Hematopoietic multipotent progenitor cell treated with erythropoietin and hydrocortisone succinate and interleukin-3 and kit ligand, for 8 days (in vitro differentiated cells): ENCODE measurements around the gene CDHR3.
A peak's percentile ranks its signal among the peaks of the same experiment; 100 is the strongest.

Experiments used
- DNase-seq: peaks from one replicate; pipeline ENCODE4 v3.0.0-alpha.2; 2015

The CDHR3 gene

DNA sequence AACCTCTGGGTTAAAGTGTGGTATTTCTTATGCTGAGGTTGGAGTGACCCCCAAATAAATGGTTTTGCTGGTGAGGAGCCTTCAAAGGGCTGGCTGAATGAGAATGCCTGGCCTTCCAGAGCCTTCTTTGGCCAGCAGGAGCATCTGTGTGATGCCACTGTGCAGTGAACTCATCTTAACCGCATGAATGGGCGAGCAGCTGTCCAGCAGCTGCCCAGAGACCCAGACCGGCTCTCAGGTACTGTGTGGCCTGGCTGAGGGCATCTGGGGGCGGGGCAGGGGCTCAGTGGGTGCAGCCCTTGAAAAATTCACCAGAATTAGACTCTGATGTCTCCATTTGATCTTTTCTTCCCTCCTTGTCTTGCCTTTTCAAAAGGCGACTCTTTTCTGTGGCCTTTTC, 90.0 kb downstream of the CDHR3 start:
- DNase-seq = no peak

DNA sequence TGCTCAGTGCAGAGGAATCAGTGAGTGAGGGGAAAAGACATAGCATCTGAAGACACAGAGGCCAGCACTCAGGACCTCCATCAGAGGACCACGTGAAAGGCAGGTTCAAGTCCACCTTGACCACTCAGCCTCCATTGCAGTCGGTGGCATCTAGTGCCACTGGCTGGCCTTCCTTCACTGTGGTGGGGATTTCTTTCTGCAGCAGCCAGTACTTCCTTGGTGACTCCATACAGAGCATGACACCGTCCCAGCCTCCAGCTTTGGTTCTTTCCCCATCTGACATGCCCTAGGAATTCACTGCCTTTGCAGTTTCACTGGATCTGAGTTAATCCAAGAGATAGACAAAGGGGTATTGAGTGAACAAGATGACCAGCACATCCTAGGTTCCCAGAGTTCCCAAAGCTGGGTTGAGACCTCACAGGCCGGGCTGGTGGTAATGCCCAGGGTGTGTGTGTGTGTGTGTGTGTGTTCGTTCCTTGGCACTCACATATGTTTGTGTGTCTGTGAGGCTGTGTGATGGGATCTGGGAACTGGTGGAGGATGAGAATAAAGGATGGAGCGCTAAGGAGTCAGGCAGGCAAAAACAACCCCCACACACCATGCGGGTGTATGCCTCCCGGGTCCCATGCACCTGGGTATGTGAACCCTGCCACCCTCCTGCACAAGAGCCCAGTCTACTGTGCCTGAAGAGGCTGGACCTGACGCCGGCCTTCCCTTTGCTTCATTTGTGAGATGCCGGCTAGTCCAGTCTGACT, 91.3 kb downstream of the CDHR3 start:
- DNase-seq = no peak

DNA sequence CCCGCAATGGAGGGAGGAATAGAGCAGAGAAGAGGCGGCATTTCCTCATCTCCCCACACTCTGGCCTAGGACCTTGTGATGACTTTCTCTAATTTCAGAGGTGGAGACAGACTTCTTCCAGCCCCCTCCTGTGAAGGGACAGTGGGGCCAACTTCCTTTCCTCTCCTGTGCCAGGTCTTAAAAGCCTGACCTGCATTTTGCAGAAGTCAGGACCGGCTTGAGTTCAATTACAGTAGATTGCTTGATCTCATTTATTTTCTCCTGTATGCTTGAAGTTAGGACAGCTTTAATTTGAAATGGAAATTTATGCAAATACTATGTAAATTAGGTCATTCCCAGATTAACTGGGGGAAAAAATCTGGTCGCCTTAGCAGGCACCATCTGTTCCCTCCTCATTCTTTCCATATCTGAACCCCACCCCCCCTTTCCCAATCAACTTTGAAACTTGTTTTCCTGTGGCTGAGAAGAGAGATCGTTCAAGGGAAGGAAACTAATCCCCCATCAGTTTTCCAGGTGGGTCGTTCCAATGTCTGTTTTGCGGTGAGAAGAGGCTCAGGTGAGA, 92.0 kb downstream of the CDHR3 start:
- no peak for DNase-seq

DNA sequence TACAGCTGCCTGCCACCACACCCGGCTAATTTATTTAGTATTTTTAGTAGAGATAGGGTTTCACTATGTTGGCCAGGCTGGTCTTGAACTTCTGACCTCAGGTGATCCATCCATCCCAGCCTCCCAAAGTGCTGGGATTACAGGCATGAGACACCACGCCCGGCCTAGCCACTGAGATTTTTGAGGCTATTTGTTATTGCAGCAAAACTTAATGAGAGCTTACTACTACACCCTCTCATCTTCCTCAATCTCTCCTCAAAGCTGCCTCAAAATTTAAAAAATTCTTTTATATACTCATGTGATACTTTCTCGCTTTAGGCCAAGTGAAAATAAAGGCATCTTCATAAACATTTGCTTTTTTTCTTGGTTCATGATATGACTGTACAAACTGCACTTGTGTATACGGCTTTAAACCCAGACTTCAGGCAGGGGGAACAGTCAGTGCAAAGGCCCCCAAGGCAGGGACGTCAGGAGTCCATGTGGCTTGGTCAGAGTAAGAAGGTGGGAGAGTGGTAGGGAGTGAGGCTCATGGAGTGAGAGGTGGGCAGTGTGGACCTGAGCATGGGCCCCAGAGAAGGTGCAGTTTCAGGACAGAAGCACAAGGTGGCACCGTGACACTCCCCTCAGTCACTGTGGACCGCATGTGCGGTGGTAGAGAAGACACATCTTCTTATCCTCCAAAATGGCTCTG, 93.6 kb downstream of the CDHR3 start:
- DNase-seq = peak; percentile 69

DNA sequence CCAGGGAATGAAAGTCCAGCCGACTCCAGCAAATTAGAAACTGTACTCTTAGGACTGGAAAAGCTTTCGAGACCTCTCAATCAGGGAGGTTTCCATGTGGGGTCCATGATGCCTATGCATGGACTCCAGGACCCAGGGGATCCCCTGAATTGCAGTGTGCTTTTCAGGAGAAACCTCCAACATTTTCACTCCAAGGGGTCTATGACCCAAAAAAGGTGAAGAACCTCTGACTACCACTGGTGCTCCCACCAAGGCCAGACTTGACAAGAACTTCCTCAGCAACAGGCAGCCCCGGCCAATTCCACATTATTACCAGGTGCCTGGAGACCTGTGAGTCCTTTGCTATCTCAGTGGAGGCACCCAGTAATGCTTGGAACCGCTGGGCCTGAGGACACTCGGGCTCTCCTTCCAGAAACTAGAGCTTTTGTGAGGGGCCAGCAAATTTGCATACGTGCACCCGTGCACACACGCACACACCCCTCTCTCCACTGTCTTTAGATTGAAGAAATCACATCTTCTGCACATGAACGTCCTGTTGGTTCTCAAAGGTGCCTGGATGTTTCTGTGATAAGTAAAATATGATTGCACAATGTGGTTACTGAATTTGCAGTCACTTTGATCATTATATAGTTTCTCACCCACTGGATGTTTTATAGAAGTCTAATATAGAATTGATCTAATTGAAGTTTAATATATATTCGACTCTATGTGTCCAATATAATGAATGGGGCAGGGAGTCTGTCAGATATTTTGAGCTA, 94.3 kb downstream of the CDHR3 start:
- no peak for DNase-seq

DNA sequence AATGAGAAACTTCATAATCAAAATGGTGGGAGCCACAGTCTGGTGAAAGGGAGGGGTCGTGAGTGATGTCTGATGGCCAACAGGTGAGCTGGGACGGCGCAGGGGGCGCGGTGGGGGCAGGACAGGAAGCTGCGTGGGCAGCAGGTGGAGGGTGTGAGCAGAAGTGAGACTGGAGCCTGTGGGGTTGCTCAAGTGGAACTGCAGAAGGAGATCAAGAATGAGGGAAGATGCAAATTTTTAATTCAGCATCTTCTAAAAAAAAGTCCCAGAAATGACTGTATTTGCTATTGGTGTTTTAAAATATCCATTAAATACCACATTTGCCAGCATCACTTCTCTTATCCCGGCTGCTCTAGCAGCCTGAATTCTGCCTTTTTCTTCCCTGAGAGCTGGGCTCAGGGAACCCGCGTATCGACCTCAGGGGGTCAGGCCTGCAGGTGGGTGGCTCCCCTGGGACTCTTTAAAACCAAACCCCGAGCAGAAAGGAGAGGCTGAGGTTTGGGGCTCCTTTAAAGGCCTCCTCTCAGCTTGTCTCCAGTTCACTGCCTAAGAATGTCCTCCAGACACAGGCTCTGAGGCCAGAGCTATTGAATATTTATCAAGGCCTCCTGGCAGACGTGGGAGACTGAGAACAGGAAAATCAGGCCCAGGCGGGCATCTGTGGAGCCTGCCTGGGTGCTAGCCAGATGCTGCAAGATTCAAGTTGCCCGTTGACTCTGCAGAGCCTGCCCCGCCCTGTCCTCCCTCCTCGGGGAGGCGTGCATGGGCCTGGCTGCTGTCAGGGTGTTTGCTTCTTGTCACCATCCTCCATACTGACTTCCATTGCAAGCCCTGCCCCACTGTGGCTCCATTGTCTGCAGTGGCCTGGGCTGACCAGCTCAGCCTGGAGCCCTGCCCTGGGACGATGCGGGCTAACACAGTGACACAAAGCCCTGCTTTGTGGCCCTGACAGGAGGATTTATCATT, 95.2 kb downstream of the CDHR3 start:
- peak; percentile 10 for DNase-seq

DNA sequence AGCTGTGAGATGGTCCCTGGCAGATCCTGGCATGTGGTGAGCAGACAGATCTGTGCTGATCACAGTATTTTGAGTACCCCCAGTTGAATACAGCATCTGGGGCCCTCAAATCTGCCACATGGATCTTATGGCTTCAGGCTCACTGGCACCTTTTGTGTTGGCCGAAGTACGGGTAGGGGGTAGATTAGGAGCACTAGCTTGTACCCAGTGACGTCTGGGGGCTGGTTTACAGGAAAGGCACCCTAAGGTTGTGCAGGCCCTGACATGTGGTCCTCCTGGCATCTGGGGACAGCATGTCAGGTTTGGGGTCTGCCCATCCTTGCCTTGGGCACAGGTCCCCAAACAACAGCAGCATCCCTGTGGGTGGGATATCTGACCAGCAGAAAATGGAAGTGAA, 95.9 kb downstream of the CDHR3 start:
- DNase-seq = no peak

DNA sequence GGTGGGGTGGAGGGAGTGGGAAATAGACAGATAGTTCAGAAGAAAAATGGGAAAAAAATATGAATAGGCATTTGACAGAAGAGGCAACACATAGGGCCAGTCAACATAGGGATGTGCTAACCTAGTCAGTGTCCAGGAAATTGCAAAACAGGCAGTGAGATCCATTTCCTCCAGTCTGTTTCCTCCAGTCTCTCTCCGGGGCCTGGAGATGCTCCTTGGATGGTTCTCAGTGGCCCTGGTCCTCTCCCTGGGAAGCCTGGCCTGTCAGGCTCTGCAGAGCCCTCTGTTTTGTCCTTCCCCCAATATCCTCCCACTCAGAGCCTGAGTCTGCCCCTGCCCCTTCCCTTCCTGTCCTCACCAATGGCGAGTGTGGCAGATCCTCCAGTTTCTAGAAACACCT, 96.5 kb downstream of the CDHR3 start:
- DNase-seq = no peak

DNA sequence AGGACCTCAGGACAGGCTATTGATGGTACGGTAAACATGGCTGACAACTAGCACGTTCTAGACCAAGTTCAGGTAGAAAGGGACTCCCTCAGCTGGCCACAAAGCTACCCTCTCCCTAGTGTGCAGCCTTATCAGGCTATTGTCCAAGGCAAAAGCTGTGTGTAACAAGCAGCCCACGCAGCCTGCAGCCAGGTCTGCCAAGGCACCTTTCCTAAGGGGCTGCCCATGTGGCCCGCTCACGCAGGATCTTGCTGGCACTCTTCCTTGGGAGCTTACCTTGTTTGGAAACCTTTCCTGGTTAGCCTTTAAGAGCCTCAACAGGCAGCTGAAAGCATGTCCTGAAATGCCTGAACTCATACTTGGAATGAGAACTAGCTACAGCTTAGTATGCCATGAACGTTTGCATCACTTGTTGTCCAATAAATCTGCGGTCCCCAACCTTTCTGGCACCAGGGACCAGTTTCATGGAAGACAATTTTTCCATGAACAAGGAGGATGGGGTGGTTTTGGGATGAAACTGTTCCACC, 97.4 kb downstream of the CDHR3 start:
- no peak for DNase-seq

DNA sequence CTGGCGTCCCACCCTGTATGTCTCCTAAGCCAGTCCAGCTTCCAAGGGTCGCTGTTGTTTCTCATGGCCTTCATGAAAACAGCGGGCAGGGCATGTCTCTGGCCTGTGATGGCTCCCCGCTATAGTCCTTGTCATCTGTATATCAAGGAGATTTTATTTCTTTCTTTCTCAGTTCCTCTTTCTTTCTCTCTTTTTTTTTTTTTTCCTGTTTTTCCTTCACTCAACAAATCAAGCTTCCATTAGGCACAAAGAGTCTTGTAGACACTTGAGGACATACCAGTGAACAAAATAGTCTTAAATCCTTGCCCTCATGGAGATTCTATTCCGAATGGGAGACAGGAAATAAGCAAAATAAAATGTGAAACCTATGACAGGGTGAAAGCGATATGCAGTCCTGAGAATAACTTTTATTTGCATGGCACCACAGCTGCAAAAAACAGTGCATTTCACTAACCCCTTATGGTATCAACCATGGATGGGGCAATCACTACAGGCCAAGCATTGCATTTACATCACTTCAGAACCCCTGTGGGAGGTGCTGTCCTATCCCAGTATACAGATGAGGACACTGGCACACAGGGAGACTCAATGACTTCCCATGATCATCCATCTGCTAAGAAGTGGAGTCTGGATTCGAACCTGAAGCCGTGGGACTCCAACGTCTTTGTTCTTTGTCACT, 98.4 kb downstream of the CDHR3 start:
- no peak for DNase-seq

DNA sequence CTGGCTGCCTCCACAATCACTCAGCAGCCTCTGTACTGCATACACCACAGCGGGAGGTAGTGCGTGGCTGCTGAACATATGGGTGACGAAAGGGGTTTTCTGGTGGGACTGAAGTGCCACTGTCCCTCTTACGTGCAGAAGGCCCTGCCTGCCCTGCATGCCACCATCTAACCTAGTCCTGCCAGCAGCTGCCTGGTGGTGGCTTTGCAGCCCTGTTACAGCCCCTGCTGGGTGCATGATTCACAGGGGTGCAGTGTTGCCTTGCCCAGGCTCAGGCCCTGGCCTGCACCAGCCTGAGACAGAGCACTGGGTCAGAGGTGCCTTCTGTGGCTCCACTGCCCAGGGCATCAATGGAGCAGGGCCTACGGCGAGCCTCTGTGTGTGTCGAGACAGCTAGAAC, 98.9 kb downstream of the CDHR3 start:
- no peak for DNase-seq

DNA sequence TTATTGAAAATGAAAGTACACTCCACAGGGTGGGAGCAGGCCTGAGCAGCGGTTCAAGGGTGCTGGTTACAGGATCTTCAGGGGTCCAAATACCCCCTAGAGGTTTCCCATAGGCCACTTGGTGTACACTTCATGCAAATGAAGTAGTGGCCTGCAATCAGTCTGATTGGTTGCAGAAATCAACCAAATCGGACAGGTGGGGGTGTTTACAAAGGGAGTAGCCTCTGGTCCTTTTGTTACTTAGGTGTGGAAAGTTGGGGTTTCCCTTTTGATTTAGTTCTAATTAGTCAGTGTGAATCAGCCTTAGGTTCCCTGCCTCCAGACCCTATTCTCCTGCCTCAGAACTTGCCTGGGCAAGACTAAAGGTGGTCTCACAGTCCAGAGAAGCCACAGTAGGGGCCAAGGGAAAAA, 99.5 kb downstream of the CDHR3 start:
- DNase-seq = no peak

DNA sequence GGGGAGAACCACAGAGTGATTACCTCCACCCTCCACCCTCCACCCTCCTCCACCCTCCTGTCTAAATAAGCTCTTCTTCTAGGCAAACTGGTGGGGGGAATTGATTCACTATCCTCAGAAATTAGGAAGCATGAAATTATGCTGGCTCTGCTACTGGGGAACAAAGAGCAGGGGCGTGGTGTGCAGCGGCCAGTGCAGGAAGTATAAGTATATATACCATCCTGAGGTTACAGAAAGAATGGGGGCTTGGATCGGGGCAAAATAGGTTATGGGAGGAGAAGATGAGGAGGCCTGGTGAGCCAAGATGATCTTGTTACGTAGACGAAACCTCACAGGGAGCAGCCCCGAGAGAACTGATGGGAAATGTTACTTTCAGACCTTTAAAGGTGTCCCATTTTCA, 100.0 kb downstream of the CDHR3 start:
- DNase-seq = no peak

DNA sequence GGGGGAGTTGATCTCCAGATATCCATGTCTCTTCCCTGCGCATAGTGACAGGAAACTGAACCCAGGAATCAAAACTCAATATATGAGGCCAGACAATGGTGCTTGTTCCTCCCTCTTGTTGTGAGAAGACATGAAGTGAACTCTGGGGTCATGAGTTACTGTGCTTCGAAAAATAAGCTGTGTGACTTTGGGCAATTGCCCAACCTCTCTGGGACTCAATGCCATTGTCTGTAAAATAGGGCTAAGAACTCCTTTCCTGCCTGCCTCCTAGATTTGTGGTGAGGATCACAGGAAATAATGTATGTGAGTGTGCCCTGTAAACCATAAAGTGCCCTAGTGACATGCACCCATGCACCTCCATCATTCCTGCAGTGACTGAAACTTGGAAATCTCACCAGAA, 100.6 kb downstream of the CDHR3 start:
- DNase-seq = no peak

DNA sequence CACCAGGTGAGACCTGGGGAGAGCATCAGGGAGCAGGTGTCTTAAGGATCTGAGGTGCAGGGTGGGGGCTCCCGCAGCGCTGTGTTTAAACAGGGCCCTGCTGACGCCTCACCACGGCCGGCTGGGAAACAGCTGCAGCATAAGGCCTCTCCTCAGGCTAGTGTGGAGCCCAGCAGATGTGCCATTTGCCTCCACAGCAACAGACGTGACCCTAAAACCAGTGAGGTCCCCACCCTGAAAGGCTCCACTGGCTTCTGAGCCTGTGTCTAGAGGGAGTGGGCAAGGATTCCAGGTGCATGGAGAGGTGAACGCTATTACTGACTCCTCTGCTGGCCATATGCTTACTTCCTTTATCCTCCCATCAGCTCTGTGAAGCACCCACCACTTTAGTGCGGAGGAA, 101.3 kb downstream of the CDHR3 start:
- DNase-seq = no peak

DNA sequence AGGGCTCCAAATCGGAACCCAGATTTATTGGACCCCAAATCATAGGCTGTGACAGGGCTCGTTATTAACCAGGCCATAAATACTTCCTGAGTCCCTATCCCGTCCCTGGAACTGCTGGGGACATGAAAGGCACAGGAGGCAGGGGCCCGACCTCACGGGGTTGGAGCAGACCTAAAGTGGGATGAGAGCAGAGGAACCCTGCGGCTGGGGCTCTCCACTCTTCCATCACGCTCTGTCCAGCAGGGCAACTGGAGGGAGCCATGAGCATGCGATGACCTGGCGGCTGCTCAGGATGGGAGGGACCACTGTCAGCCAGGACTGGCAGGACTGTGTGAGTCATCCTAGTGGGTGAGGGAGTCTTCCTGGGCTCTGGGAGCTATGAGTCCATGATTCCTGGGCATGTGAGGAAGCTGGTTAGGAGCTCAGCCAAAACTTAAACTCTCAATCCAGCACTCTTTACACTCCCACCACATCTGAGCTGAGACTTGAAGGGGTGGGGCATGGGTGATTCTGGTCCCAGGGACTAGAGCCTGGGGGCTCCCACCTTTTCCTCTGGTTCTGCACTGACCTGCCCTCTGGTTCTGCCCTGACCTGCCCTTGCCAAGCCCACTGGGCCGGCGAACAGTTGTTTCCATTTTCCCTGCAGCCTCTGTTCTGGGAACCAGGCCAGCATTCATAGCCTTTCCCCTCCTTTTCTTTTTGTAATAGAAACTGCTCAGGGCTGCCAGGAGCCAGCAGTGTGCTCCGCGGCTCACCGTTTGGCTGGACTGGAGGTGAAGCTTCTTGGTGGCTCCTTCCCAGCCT, 101.9 kb downstream of the CDHR3 start:
- no peak for DNase-seq

DNA sequence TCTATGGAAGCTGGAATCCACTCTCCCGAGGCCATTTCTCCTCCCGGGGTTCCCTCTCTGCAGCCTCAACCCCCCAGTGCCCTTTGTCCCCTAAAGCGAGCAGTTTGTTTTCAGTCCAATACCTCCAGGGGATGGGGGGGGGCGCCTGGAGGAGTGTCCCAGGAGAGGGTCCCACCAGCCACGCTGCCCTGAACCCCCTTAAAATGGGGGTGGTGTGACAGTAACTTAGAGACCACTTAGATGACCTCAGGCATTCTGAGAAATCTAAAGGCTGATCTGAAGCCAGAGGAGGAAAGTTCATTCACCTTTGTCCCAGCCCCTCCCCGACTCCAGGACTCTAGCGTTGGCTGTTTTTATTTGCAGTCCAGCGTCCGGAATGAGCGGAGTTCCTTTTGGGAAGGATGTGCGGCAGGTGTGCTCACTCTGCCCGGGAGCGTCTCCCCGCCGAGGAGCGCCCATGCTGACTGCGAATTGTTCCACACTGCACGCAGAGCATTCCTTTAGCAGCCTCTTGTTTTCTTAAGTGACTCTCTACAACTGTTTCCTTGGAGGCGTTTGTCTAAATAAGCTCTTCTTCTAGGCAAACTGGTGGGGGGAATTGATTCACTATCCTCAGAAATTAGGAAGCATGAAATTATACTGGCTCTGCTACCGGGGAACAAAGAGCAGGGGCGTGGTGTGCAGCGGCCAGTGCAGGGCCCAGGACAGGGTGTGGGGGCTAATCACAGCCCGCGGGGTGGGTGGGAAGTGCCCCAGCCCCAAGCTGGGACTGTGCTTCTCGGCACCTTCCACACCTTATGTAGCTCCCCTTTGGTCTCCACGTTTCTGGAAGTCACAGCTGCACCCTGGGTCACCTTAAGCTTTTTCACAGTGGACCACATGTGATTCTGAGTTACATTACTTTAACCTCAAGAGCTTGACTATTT, 102.8 kb downstream of the CDHR3 start:
- DNase-seq = no peak

DNA sequence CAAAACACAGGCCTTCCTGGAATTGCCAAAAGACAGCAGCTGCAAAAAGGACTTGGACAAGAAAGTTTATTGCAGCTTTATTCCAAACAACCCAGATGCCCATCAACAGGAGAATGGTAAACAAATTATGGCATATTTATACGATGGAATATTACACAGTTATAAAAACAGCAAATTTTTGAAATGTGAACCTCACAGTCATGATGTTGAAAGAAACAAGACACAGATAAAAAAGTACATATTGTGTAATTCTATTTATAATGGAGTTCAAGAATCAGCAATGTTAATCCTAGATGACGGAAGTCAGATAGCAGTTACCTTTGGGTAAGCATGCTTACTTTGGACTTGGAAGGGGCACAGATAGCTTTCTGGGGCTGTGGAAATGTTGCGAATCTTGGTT, 104.6 kb downstream of the CDHR3 start:
- DNase-seq = no peak

DNA sequence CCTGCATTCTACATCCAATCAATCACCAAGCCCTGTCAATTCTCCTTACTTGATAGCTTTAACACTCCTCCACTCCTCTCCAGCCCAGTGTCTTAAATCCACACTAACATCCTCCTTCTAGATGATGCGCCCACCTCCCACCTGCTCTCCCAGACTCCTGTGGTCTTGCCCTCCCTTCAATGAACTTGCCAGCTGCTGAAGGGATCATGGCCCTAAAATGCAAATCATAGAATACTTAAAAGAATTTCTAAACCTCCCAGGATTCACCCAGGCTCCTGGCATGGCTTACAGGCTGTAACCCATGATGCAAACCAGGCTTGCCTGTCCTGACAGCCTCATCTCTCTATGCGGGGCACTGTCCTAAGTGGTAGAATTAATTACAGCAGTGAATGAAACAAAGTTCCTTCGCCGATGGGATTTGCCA, 105.5 kb downstream of the CDHR3 start:
- DNase-seq = no peak

DNA sequence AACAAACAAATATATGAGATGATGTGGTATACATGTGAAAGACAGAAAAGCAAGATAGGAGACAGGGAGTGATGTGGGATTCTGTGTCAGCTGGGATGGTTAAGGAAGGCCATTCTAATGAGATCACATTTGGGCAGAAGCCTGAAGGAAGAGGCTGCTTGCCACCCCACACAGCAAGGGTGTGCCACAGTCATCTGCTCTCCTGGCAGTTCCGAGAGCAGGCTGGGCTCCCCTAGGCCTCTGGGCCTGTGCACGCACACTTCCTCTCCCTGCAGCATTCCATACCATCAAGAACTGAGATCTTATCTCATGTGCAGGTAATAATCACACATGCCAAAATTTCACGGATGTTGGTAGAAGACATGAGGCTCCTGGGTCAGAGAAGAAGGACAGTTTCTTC, 105.9 kb downstream of the CDHR3 start:
- DNase-seq = no peak
